Measurements from ENCODE around the gene ANO8.

GRCh38 chr19:17302391-17303166, 32.1 kb downstream of the ANO8 start:
- TF ChIP-seq CTCF (conservative IDR thresholded peaks at IDR 0.05 in 1 of 2, IDR thresholded peaks at IDR 0.05 in 1 of 2; ENCODE audit: low read depth in 1 of 2, low read length in 2 of 2) (no peak), EZH2 (IDR thresholded peaks at IDR 0.05; ENCODE audit: low read length, missing control alignments) (no peak)
